ENCODE results near the gene PPP4R2.

The PPP4R2 gene, protein sequence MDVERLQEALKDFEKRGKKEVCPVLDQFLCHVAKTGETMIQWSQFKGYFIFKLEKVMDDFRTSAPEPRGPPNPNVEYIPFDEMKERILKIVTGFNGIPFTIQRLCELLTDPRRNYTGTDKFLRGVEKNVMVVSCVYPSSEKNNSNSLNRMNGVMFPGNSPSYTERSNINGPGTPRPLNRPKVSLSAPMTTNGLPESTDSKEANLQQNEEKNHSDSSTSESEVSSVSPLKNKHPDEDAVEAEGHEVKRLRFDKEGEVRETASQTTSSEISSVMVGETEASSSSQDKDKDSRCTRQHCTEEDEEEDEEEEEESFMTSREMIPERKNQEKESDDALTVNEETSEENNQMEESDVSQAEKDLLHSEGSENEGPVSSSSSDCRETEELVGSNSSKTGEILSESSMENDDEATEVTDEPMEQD

DNA sequence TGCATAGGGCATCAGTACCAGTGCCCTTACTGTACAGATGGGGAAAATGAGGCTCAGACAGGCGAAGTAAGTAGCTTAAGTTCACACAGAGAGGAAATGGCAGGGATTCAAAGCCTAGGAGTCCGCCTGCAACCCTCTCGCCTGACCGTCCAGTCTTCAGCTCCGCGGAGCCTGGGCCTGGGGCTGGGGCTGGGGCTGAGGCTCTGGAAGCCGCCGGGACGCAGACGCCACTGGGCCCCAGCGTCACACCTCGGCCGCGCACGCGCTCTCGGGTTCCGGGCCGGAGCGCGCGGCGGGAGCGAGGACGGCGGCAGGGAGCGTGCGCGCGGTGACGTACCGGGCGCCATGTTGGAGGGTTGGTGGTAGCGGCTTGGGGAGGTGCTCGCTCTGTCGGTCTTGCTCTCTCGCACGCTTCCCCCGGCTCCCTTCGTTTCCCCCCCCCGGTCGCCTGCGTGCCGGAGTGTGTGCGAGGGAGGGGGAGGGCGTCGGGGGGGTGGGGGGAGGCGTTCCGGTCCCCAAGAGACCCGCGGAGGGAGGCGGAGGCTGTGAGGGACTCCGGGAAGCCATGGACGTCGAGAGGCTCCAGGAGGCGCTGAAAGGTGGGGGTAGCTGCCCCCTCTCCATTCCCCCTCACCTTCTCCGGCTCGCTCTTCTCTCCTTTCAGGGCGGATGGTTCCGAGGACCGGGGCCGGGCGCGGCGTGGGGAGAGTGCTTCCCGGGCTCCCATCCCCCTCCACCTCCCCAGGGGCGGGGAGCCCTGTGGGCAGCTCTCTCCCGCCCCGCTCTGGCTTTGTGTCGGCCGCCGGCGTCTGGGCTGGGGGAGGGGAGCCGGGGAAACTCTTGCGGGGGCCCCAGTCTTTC, at the start of gene PPP4R2:
Gene PPP4R2, plus strand, starts transcription at position 339 of the 861 bp plus-strand sequence. Its CDS starts 227 bp downstream, at position 566.
- peak; percentile 89 for DNase-seq (ENCODE audit: low spot score)

DNA sequence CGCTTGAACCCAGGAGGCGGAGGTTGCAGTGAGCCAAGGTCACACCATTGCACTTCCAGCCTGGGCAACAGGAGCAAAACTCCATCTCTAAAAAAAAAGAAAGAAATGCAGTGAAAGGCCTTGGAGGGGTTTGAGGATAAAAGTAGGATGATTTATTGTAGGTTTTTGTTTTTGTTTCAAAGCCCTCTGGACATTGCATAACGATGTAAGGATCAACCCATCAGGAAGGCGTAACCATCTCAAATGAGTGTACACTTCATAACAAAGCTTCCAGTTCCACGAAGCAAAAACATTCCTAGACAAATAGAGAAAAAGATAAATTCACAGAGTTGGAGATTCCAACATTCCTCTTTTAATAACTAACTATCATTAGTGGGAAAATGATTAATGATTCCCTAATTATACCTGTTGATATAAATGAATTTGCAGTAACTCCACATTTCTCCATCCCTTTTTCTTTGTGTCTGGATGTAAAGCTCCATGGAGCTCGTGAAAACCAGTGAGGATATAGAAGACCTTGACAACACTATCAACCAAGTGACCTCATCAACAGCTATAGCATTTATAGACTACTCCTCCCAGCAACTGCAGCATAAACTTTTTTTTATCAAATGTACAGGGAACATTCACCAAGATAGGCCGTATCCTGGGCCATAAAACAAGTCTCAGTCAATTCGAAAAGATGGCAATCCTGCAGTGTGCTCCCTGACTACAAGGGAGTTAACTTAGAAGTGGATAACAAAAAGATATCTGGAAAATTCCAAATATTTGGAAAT, 48.7 kb upstream of the PPP4R2 start:
- DNase-seq (ENCODE audit: low spot score): no peak

DNA sequence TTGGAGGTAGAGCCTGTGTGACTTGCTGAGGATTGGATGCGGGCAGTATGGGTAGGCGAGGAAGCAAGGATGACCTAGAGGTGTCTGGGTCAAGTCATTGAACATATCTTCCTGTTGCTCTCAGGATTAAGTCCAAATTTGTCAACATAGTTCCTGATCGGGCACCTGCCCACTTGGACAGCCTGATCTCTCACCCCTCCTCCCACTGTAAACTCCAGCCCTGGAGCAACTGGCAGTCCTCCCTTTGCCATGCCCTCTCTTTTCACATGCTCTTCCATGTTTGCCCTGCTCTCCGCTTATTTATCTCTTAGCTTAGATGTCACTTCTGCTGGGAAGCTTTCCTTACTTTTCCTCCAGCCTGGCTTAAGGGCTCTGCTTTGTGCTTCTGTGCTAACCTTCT, 47.6 kb upstream of the PPP4R2 start:
- no peak for DNase-seq (ENCODE audit: low spot score)

DNA sequence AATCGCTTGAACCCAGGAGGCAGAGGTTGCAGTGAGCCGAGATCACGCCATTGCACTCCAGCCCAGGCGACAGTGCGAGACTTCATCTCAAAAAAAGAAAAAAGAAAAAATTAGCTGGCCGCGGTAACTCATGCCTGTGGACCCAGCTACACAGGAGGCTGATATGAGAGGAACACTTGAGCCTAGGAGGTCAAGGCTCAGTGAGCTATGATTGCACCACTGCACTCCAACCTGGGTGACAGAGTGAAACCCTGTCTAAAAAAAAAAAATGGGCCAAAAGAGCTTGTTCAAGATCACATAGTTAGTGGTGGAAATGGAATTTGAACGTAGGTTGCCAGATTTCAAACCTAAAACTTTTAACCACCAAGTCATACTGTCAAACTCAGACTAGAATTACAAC, 46.2 kb upstream of the PPP4R2 start:
- no peak for DNase-seq (ENCODE audit: low spot score)

DNA sequence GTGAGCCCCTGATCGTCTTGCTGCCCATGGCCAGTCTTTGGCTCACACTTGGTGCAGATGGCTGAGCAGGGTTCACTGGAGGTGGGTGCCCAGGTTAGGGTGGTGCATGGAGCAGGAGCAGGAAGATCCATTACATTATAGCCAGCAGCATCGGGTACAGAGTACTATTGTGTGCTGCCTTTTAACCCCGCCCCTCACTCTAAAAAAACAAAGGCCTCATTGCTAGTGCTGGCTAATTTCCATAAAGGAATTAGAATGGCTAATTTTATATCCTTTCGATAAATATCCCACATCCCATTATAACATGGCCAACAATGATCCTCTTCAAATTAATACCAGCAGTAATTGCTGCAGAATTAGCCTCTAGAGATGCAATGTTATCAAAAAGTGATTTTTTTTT, 45.8 kb upstream of the PPP4R2 start:
- DNase-seq (ENCODE audit: low spot score): no peak

DNA sequence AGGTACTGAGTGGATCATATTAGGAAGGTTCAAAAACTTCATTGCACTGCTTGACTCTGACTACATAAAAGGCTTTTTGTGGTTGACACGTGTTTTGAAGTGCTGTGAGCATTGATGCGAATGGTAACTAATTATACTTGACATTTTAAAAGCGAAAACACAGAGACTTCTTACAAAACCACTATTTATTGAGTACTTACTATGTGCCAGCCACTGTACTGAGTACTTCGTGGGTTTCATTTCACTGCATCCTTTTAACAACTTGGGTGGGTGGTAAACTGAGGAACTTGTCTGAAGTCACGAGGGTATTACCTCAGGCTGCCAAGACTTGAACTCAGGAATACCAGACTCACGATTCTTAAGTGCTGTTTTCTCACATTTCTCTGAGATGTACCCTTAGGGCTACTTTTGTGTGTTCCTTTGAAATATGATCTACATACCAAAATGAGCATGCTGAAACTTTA, 45.3 kb upstream of the PPP4R2 start:
- no peak for DNase-seq (ENCODE audit: low spot score)

DNA sequence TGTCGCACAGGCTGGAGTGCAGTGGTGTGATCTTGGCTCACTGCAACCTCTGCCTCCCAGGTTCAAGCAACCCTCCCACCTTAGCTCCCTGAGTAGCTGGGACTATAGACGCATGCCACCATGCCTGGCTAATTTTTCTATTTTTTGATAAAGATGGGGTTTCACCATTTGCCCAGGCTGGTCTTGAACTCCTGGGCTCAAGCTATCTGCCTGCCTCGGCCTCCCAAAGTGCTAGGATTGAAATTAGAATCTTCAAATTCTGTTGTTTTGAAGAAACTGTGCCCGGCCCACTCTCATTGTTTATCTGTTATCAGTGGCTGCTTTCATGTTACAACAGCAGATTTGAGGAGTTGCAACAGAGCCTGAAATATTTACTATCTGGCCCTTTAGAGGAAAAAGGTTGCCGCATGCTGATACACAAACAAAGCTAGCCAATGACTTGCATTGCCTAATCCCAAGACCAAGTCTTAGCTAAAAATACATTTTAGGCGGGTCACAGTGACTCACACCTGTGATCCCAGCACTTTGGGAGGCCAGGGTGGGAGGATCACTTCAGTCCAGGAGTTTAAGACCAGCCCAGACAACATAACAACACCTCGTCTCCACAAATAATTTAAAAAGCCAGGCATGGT, 43.2 kb upstream of the PPP4R2 start:
- DNase-seq (ENCODE audit: low spot score): no peak

DNA sequence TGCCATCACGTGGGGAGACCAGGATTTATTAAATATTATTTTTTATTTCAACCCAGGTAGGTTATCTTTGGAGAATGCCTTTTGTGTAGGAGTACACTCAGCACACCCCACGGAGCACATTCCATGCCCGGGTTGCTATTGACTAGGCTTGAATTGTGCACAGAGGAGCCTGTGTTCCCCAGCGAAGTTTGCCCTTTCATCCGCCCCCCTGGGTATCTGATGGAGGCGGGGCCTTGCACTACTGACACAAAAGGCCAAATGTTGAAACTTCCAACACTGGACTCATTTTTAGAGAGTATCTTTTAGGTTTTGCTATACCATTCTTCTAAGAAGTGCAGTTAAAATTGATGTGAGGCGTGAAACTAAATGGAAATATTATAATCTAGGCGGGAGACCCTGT, 39.3 kb upstream of the PPP4R2 start:
- DNase-seq (ENCODE audit: low spot score): no peak

DNA sequence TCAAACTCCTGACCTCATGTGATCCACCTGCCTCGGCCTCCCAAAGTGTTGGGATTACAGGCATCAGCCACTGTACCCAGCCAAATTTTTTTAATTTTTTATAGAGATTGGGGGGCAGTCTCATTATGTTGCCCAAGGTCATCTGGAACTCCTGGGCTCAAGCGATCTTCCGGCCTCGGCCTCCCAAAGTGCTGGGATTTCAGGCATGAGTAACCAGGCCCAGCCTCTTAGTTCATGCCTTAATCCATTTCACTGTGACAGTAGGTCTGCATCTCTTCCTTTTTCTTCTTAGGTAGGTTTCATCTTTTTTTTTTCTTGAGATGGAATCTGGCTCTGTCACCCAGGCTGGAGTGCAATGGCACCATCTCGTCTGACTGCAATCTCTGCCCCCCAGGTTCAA, 37.3 kb upstream of the PPP4R2 start:
- DNase-seq (ENCODE audit: low spot score): no peak

DNA sequence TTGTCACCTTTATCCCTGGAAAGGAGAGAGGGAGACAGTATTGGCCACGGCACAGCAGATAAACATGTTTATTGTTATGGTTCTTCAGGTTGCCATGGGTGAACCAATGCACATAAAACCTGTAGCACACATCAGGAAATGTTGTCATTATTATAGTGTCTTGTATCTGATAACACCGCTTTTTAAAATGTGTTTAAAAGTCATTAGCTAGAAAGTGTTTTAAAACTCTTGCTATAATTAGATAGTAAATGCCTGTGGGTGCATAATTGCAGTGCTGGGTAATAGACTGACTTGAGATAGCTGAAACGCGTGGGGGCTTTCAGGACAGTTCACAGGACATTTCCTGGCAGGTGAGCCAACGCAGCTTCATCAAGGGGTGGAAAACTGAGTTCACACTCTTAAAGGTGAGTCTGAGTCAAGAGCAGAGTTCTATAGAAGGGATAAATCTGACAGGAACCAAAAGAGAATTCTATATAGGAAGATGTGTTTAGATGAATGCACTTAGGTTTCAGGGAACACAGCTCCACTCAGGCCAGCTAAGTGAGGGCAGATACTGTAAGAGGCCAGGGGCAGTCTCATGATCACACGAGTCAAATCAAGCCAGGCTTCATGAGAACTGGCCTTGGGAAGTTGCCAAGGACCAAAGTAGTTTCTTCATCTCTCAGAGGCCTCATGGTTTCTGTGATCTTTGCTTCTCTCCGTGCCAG, 35.6 kb upstream of the PPP4R2 start:
- DNase-seq (ENCODE audit: low spot score): no peak

DNA sequence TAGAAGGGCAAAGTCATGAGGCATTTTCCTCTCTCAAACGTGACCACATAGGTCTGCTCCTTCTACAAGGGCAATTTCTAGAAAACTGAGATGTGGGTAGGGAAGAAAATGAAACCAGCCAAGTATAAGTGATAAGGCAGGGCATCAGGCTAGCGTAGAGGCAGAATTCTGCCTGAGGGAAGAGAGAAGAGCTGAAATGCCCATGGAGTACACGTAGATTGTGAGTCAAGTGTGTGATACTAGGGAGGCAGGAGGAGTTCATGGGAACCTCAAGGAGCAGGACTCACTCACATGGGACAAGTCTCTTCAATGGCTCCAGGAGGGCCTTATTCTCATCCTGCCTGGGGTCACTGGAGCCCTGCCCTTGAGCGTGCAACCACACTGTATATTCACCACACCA, 34.9 kb upstream of the PPP4R2 start:
- DNase-seq (ENCODE audit: low spot score): no peak

DNA sequence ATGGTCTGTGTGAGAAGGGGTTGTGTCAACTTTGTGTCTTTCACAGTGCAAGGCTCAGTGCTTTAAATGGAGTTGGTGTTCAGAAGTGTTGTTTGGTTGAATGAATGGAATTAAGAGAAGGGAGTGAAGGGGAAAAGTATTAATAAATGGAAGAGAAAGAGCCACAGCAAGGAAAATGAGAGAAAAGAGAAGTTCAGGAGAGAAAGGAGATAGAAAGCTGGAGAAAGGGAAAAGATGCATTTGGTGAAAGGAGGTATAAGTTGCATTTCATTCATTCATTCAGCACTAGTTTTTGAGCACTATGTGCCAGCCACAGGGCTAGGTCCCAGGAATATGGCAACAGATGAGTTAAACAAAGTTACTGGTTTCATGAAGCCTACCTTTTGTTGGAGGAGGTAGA, 34.3 kb upstream of the PPP4R2 start:
- DNase-seq (ENCODE audit: low spot score): no peak

DNA sequence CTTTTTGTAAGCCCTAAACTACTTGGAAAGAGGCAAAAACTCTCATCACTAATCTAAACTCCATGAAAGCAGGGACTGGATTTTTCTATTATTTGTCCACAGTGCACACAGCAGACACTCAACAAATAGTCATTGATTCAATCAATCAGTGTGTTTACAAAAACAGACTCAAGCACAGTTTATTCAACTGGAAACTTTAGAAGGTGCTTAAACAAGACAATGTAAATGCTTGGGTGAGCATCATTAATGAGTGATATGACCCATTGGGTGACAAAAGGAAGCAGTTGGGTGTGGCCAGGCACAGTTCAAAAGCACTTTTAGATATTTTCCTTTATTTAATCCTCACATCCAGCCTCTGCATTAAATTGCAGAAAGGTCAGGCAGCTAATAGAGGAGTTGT, 32.0 kb upstream of the PPP4R2 start:
- DNase-seq (ENCODE audit: low spot score): no peak

DNA sequence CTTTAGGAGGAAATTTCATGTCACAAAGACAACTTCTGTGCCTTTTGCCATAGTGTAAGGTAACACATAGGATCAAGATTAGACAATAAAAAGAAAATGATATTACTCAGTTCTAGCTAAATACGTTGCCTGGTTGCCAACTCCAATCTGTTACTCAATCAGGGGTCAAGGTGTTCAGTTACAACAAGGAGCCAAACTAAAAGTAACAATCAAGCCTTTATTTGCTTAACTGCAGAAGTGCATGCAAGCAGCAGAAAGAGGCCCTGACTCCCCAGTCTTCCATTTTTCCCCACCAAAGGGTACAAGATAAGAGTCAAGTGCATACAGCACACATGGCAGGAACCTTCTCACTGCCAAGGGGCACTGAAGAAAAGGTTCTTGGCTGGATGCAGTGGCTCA, 28.3 kb upstream of the PPP4R2 start:
- no peak for DNase-seq (ENCODE audit: low spot score)

DNA sequence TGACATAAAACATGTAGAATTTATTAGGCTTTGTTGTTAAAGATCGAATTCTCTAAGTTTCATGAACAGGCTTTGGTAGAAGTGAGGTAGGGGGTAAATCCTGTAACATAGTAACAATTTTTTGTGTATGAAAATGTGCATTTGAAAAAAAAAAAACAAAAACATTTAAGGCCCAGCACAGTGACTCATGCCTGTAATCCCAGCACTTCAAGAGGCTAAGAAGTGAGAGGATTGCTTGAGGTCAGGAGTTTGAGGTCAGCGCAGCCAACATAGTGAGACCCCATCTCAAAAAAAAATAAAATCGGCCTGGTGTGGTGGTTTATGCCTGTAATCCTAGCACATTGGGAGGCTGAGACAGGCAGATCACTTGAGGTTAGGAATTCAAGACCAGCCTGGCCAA, 26.8 kb upstream of the PPP4R2 start:
- no peak for DNase-seq (ENCODE audit: low spot score)

DNA sequence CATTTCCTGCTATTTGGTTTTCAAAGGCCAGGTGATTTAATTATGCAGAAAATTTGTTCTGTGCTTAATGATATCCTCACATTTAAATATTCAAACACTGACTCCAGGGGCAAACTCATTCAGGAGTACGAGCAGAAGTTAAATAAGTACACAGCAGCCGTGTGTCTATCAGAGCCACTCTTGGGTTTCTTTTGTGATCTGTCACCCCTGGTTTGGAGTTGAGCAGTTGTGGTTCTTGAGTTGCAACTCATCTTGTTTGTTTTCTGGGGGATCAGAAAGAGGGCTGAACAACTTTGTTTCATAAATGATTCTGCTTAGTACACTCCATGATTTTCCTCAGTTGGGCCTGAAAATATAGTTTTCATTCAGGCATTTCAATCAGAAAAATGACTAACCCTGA, 25.7 kb upstream of the PPP4R2 start:
- DNase-seq (ENCODE audit: low spot score): no peak

DNA sequence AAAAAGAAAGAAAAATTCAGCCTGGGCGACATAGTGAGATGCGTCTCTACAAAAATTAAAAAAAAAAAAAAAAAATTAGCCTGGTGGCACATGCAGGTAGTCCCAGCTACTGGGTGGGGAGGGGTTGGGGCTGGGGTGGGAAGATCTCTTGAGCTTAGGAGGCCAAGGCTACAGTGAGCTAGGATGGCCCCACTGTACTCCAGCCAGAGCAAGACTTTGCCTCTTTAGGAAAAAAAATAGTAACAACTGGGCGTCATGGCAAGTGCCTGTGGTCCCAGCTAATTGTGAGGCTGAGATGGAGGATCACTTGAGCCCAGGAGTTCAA, 23.9 kb upstream of the PPP4R2 start:
- no peak for DNase-seq (ENCODE audit: low spot score)

DNA sequence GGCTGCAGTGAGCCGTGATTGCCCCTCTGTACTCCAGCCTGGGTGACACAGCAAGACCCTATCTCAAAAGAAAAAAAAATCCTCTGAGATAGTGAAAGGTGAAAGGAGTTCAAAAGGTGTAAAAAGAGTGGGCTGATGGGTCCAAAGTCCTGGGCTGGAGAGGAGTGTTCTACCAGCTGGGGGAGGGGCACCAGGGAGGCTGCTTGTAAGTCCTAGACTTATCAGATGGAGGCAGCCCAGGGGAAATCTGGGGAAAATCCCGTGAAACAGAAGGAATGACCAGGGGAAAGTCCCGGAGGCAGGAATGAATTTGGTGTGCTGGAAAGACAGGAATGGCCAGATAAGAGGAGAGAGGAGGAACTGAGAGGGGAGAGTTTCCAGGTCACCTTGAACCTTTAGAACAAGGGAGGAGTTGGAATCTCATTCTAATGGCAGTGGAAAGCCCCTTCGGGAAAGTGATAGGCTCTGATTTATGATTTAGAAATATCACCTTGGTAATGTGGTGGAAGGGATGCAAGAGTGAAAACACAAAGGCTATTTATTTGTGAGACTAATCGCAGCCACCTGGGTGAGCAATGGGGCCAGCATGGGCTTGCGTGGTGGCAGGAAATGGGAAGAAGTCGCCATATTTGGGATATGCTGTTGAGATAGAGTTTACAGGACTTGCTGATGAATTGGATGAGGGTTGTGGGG, 23.4 kb upstream of the PPP4R2 start:
- DNase-seq (ENCODE audit: low spot score): no peak

DNA sequence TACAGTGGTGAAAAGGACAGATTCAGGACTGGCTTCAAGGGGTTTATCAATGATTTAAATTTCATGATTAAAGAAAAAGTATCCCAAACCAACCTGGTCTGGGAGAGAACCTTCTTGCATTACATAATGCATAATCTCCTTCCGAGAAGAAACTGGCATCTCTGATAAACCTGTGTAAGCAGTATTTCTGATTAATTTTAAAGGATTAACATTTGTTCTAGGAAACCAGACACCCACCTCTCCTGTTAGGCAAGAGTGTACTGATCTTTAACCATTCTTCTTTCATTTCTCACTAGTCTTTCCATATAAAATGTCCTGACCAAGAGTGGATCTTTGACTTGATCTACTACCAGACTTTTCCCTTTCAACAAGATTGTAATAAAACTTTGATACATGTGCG, 22.8 kb upstream of the PPP4R2 start:
- DNase-seq (ENCODE audit: low spot score): no peak

DNA sequence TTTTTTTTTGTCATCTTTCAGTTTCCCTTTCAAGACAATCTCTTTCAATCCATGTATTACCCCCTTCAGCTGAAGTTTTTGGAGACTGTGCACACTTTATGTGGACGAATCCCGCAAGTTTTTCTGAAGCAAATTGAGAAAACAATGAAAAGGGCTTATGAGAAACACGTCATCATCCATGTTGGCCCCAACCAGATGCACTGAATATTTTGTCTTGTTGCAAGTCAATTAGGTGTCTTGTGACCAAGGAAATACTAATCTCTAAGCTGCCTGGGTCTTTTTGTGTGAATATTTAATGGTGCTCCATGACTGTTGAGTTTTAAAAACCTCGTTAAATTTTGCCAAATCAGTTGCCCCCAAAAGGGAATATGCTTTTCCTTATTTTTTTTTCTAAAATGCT, 21.7 kb upstream of the PPP4R2 start:
- DNase-seq (ENCODE audit: low spot score): no peak

DNA sequence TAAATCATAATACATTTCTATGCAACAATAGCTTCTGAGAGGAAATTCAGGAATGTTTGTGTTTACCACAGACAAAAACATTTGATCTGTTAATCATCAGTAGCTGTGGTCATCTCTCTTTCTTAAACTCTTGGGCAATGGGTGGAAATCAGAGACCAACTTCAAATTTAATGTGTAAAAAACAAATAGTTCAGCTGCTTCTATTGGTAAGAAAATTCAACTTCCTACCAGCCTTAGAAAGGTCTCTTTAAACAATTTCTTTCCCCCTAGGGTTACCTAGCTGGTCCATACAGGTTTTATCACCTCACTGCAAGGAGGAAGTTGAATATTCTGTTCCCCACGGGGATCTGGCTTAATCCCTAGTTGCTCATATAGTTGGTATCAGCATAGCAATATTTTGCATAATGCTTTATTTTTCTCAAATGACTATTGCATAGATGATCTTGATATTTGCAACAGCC, 20.3 kb upstream of the PPP4R2 start:
- no peak for DNase-seq (ENCODE audit: low spot score)
